Lower lobe of right lung (tissue), 2 donors: ENCODE results near the gene SH3BGR. TPM values are rescaled to one million over a fixed set of nuclear protein-coding genes. Genes with fewer than 3 reads are reported as not detected.

Source experiments
- ATAC-seq, 2 donors: fragments of 200-7000 bp; cut with Tn5 transposase; one replicate each; pipeline ENCODE4 v1.9.1; 2020 to 2022; ENCODE audit warnings: mild to moderate bottlenecking in 2 of 2, moderate library complexity in 2 of 2
- DNase-seq: peaks from one replicate; pipeline ENCODE4 v3.0.0-alpha.2; 2020
- H3K27ac ChIP-seq: fragments of 200-600 bp; one replicate; pipeline ENCODE4 v1.8.0; 2022
- H3K27me3 ChIP-seq: fragments of 200-600 bp; one replicate; pipeline ENCODE4 v1.8.0; 2022; ENCODE audit warnings: low read depth
- H3K36me3 ChIP-seq: fragments of 200-600 bp; one replicate; pipeline ENCODE4 v1.8.0; 2022; ENCODE audit warnings: mild to moderate bottlenecking
- H3K4me1 ChIP-seq: fragments of 200-600 bp; one replicate; pipeline ENCODE4 v1.8.0; 2022
- H3K4me3 ChIP-seq: fragments of 200-600 bp; one replicate; pipeline ENCODE4 v1.8.0; 2022; ENCODE audit warnings: mild to moderate bottlenecking
- H3K9me3 ChIP-seq: fragments of 200-600 bp; one replicate; pipeline ENCODE4 v1.8.0; 2022
- intact Hi-C: fragments of 100-400 bp; cut with DNase I; formaldehyde crosslinking; loops from one replicate; pipeline ENCODE4 v1.11.0; 2022
- total RNA-seq: library from RNA; stranded (reverse); fragmentation: NEBNext Ultra II Directional; extraction: Animal tissue kit (Norgen Biotek cat#: 25700); gene quantifications from one replicate; pipeline ENCODE4 v1.2.1, GENCODE V29; 2021
- TF ChIP-seq, protein P1 (sequence below): fragments of 200-600 bp; IDR thresholded peaks from one replicate; pipeline ENCODE4 v1.8.0; 2022; ENCODE audit warnings: antibody characterized with exemption, mild to moderate bottlenecking
- donor health status: DM: no; HTN: yes; CAD: no; lungs with severe emphysema.

The SH3BGR gene
- total RNA-seq, 1 donor from 2014 or later: 4.1 TPM

DNA sequence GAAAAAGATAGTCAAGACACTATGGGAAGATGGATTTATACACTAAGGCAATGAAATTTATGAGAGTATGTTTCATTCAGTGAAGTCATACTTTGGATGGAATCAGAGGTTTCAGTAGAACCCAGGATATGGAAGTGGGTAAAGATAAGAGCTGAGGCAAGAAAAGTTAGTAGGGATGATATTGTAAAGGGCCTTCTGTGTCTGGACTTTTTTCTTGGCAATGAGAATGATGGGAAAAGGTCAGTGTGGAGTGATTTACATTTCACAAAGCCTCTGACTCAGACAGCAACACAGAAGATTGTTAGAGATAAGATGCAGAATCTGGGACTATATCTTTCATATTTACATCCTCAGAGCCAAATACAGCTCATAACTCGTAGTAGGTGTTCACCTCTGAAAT is 32.1 kb downstream of the SH3BGR start:
- TF ChIP-seq, protein P1, sequence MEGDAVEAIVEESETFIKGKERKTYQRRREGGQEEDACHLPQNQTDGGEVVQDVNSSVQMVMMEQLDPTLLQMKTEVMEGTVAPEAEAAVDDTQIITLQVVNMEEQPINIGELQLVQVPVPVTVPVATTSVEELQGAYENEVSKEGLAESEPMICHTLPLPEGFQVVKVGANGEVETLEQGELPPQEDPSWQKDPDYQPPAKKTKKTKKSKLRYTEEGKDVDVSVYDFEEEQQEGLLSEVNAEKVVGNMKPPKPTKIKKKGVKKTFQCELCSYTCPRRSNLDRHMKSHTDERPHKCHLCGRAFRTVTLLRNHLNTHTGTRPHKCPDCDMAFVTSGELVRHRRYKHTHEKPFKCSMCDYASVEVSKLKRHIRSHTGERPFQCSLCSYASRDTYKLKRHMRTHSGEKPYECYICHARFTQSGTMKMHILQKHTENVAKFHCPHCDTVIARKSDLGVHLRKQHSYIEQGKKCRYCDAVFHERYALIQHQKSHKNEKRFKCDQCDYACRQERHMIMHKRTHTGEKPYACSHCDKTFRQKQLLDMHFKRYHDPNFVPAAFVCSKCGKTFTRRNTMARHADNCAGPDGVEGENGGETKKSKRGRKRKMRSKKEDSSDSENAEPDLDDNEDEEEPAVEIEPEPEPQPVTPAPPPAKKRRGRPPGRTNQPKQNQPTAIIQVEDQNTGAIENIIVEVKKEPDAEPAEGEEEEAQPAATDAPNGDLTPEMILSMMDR: no peak
- DNase-seq (no peak), ATAC-seq (no peak)
- Histone ChIP-seq H3K4me1 (no peaks in the 10 kb centered on the region), H3K27me3 (no peaks in the 10 kb centered on the region), H3K36me3 (no peaks in the 10 kb centered on the region), H3K4me3 (no peak overlapping the region), H3K27ac (no peak overlapping the region), H3K9me3 (no peaks in the 10 kb centered on the region)
- intact Hi-C loops: no loop called here

DNA sequence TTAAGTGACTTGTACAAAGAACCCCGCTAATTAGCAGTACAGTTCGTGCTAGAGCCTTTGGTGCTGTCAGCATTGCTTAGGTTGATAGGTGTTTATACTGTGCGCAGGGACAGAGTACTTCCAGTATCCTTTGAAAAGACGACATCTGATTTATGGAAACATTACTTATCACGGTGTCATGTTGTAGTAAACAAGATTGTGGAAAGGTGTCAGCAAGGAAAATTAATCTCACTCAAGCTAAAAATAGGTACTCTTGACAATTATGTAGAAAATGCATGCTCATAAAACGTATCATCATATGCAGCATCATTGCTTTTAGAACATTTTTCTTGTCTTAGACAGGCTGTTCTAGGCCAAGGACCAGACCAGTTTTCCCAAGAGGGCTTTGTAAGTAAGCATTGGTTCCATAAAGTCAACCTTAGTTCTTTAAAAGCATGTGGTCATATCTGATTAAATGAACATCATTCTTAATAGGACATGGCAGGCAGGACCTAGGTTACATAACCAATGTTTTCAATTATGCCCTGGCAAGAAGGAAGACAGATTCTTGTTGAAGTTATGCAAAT is 33.0 kb downstream of the SH3BGR start:
- intact Hi-C loops: no loop called here
- ATAC-seq (no peak), DNase-seq (no peak)
- H3K4me1 ChIP-seq: no peaks in the 10 kb centered on the region
- no peaks in the 10 kb centered on the region for H3K9me3 ChIP-seq
- no peaks in the 10 kb centered on the region for H3K36me3 ChIP-seq
- no peak overlapping the region for H3K4me3 ChIP-seq
- TF ChIP-seq, protein P1: no peak
- no peak overlapping the region for H3K27ac ChIP-seq
- no peaks in the 10 kb centered on the region for H3K27me3 ChIP-seq

DNA sequence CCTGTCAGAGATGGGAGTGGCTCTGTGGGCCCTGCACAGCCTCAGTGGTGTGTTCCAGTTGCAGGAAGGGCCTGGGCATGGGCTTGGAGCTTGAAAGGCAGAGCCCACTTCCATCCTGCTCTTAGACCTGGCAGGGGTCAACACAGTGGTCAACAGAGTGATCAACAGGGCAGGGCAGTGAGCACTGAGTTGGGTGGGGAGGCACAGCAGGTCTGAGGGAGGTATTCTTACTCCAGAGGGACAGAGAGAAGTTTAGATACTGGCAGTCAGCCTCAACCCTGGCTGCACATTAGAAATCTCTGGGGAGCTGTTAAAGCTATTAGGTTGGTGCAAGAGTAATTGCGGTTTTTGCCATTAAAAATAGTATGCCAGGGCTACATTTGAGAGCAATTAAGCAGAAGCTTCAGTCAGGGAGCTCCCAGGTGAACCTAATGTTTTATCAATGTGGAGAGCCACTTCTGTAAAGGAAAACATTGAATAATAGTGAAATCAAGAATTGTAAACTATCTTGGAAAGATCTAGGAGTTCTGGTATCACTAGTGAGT is 37.7 kb downstream of the SH3BGR start:
- TF ChIP-seq, protein P1: no peak
- H3K36me3 ChIP-seq: no peaks in the 10 kb centered on the region
- H3K4me1 ChIP-seq: no peaks in the 10 kb centered on the region
- ATAC-seq (no peak), DNase-seq (no peak)
- no peak overlapping the region for H3K27ac ChIP-seq
- H3K27me3 ChIP-seq: no peaks in the 10 kb centered on the region
- intact Hi-C loops: no loop called here
- H3K4me3 ChIP-seq: no peak overlapping the region
- H3K9me3 ChIP-seq: no peaks in the 10 kb centered on the region

DNA sequence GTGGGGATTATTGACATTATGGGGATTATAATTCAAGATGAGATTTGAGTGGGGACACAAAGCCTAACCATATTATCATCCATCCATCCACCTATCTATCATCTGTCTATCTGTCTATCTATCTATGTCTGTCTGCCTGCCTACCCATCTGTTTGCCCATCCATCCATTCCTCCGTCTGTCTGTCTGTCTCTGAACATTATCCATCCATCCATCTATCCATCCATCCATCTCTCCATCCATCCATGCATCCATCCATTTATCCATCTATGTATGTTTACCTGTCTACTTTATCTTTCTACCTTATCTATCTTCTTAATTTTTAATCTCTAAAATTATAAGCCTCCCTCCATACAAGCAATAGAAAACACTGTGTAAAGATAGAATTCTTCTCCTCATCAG is 47.4 kb downstream of the SH3BGR start:
- Histone ChIP-seq H3K4me3 (no peak overlapping the region), H3K36me3 (no peaks in the 10 kb centered on the region), H3K4me1 (no peaks in the 10 kb centered on the region), H3K9me3 (no peaks in the 10 kb centered on the region), H3K27me3 (no peaks in the 10 kb centered on the region), H3K27ac (no peak overlapping the region)
- no peak for DNase-seq
- TF ChIP-seq, protein P1: no peak
- no peak for ATAC-seq
- intact Hi-C loops: no loop called here

DNA sequence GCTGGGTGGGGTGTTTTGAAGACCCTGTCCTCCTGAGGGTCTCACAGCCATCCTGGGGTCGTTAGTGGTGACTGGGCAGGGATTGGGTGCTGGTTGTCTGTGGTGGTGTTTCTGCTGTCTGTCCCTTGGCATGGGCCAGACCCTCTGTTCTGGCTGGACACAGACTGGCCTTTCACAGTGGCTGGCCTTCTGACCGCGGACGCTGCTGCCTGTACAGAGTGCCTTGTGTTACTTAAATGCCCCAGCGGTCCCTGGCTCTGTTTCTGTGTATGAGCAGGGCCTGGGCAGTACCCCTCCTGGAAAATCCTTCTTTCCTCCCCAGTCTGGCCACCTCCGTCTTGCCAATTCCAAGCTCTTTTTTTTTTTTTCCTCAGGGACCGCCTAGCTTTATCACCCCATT is 50.9 kb downstream of the SH3BGR start:
- Histone ChIP-seq H3K27me3 (no peaks in the 10 kb centered on the region), H3K4me1 (no peaks in the 10 kb centered on the region), H3K9me3 (no peaks in the 10 kb centered on the region), H3K27ac (no peak overlapping the region), H3K4me3 (no peak overlapping the region), H3K36me3 (no peaks in the 10 kb centered on the region)
- ATAC-seq (no peak), DNase-seq (no peak)
- TF ChIP-seq, protein P1: no peak
- intact Hi-C loops: no loop called here
